Measurements from ENCODE around the gene RASIP1.

The RASIP1 gene

DNA sequence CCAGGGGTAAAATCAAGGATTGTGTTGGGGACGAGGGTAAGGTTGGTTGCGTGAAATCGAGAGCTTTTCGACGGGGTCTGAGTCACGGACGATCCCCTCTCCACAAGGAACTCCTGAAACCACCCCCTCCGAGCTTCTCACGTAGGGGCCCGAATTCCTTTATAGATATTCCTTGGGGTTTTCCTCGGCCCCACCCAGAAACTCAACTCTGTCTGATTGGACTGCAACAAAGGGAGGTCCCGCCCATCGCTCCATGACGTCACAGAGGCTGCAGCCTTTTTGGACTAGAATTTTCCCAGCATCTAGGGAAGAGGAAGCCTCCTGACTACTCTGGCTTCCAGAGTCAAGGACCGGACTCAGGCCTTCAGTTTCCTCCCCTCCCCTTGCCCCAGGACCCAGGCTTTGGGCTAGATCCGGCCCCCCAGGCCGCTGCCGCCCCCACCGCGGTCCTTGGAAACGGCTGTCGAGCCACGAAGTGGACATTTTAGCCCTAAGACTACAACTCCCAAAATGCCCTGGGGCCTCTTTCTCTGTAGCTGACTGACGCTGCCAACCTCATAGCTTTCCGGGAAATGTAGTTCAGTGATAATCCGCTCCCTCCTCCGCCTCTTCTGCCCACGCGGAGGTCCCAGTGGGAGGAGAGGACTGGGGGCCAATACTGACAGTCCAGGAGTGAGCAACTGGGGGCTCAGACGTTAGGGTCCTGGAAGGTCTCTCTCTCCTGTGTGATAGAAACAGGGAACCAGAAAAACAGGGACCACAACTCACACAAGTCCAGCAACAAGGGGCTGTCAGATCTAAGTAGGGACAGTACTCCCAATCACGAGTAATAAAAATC is 6.5 kb upstream of the RASIP1 start, which contains the start of gene IZUMO1:
Gene IZUMO1 (minus strand): TSS at position 172 of the 838 bp plus-strand sequence. CDS start 1,050 bp downstream, outside the sequence.
- TF ChIP-seq CTCF (IDR thresholded peaks at IDR 0.05) = no peak

GRCh38 chr19:48746110-48746509 is 5.7 kb upstream of the RASIP1 start:
- no peak for TF ChIP-seq CTCF (IDR thresholded peaks at IDR 0.05)
- Histone ChIP-seq H3K36me3 (peaks cover 0 to 11% (median 0%) of the 10 kb centered on the region in 3 donors), H3K27me3 (peaks cover 0 to 32% of the 10 kb centered on the region in 2 donors), H3K4me1 (peaks cover 0 to 7% (median 0%) of the 10 kb centered on the region in 4 donors), H3K9me3 (no peaks in the 10 kb centered on the region), H3K4me3 (no peak overlapping the region), H3K27ac (no peak overlapping the region)
- intact Hi-C loops (cut with DNase I; ENCODE audit: low total_unique reads) = no loop called here
- no peak for DNase-seq

More for the DNA sequence above, 6.5 kb upstream of the RASIP1 start, which contains the start of gene IZUMO1:
- H3K9me3 ChIP-seq = no peaks in the 10 kb centered on the region
- peak within 1 kb of the TSS; percentile 33 to 37 for H3K4me3 ChIP-seq
- peaks cover 0 to 7% (median 0%) of the 10 kb centered on the region in 4 donors for H3K4me1 ChIP-seq
- peaks cover 0 to 40% of the 10 kb centered on the region in 2 donors for H3K27me3 ChIP-seq
- intact Hi-C loops (cut with DNase I; ENCODE audit: low total_unique reads) = no loop called here
- H3K27ac ChIP-seq = peak within 1 kb of the TSS; percentile 37 to 52
- DNase-seq = peak; percentile 68 to 77
- H3K36me3 ChIP-seq = peaks cover 0 to 11% (median 0%) of the 10 kb centered on the region in 3 donors

- H3K9me3 ChIP-seq = no peaks in the 10 kb centered on the region
- H3K36me3 ChIP-seq = peaks cover 0 to 8% (median 0%) of the 10 kb centered on the region in 3 donors
- no peak overlapping the region for H3K27ac ChIP-seq
- DNase-seq = peak in 1 of 2 donors; percentile 63
- TF ChIP-seq CTCF (IDR thresholded peaks at IDR 0.05) = no peak
- H3K4me3 ChIP-seq = no peak overlapping the region
- H3K27me3 ChIP-seq = peaks cover 0 to 25% of the 10 kb centered on the region in 2 donors
- H3K4me1 ChIP-seq = peaks cover 0 to 7% (median under 1%) of the 10 kb centered on the region in 4 donors
- intact Hi-C loops (cut with DNase I; ENCODE audit: low total_unique reads) = no loop called here
Measured at GRCh38 chr19:48745208-48745995, 5.0 kb upstream of the RASIP1 start.

DNA sequence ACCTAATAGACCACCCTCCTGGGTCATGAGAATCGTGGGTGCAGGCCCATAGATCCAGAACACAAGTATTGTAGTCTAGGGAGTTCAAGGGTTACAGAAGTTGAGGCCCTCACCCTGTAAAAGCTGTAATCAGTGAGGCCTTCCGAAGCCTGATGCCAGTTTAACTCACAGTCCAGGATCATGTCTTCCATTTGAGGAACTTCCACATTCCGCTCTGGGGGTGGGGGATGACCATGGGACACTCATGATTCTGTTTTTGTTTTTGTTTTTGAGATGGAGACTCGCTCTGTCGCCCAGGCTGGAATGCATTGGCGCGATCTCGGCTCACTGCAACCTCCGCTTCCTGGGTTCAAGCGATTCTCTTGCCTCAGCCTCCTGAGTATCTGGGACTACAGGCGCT is 1.7 kb upstream of the RASIP1 start:
- Histone ChIP-seq H3K27ac (no peak overlapping the region), H3K4me1 (peaks cover 0 to 25% (median 16%) of the 10 kb centered on the region in 4 donors), H3K4me3 (no peak overlapping the region), H3K27me3 (peaks cover 0 to 12% of the 10 kb centered on the region in 2 donors), H3K36me3 (no peaks in the 10 kb centered on the region), H3K9me3 (no peaks in the 10 kb centered on the region)
- no peak for DNase-seq
- intact Hi-C loops (cut with DNase I; ENCODE audit: low total_unique reads) = loop anchor here (5.0 kb wide), 1 partner anchor 65 kb away; no protein-coding TSS in a partner anchor
- TF ChIP-seq CTCF (IDR thresholded peaks at IDR 0.05) = no peak

- no peaks in the 10 kb centered on the region for H3K9me3 ChIP-seq
- H3K36me3 ChIP-seq = no peaks in the 10 kb centered on the region
- H3K27me3 ChIP-seq = peaks cover 0 to 11% of the 10 kb centered on the region in 2 donors
- intact Hi-C loops (cut with DNase I; ENCODE audit: low total_unique reads) = loop anchor here (5.0 kb wide), 1 partner anchor 64 kb away; no protein-coding TSS in a partner anchor
- H3K27ac ChIP-seq = no peak overlapping the region
- peak overlapping the region in 1 of 2 donors; percentile 8 for H3K4me3 ChIP-seq
- peaks cover 0 to 25% (median 14%) of the 10 kb centered on the region in 4 donors for H3K4me1 ChIP-seq
- TF ChIP-seq CTCF (IDR thresholded peaks at IDR 0.05) = no peak
- DNase-seq = no peak
Measured at GRCh38 chr19:48741129-48741999, 954 bp upstream of the RASIP1 start.

All from tibial artery (tissue), 4 donors.